Middle frontal gyrus (tissue), 1 donor: ENCODE measurements around the gene CACNA1I.

Experiments
- DNase-seq: peaks from one replicate; pipeline ENCODE4 v3.0.0-alpha.2; 2015; ENCODE audit warnings: low spot score; ENCODE audit errors: extremely low spot score

Gene CACNA1I

DNA sequence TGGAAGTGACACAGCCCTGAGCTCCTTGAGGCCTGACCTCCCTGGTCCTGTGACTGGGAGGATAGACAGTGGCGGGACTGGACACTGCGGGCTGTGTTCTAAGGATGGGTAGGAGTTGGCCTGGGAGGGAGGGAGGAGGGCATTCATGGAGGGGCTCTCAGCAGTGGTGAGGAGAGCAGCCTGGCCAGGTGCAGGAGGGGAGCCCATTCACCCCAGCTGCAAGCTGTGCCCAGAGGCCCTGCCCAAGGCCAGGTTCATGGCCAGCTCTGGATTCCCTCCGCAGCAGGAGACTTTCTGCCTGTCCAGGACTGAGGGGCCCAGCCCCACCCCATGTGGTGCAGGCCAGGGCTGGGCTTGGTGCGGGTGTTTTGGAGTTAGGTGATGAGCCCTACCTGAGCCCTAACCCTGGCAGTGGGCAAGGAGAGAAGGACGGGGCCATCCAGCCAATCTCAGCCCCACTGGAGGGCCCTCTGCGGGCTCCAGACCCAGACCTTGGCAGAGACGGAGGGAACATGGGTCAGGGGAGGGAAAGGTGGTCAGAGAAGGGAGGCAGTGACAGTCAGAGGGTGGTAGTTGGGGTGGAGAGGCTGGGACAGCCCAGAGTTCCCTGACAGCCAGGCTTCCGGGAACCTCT lies 26.8 kb downstream of the CACNA1I start:
- DNase-seq = no peak

GRCh38 chr22:39598017-39598965 lies 27.7 kb downstream of the CACNA1I start:
- no peak for DNase-seq

DNA sequence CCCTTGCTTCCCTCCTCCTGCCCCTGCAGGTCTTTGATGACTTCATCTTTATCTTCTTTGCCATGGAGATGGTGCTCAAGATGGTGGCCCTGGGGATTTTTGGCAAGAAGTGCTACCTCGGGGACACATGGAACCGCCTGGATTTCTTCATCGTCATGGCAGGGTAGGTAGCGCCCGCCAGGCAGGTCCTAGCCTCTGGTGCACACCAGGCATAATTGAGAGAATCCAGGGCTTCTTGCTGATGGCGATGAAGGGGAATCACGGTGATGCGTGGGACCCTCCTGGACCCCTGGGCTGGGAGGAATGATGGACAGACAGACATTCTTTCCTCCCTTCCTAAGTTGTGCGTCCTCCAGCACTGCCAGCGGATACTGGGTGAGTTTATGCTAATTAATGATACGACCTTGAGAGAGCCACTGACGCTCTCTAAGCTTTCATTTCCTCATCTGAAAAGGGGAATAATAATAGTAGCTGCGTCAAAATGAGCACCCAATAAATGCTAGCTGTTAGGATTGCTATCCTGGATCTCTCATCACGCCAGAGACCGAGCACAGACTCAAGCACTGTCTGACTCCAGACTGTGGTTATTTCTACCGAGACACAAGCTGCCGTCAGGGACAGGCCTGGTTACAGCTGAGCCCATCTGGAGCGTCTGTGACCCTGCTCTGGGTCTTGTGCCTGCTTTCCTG lies 30.1 kb downstream of the CACNA1I start:
- DNase-seq = no peak

DNA sequence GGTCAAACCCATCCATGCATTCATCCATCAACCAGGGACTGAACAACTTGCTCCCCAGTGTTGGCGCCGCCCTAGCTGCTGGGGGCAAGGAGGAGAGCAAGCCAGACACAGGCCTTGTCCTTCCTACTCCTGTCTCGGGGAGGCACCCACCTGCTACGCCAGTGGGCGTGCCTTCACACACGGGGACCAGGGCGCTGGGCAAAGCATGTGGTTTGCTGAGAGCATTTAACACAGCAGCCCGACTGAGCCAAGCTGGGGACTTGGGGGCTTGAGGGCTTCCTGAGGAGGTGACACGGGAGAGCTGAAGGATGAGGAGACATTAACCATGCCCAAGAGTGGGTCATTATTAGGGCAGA lies 30.6 kb downstream of the CACNA1I start:
- DNase-seq = no peak

GRCh38 chr22:39603345-39603744 lies 32.8 kb downstream of the CACNA1I start:
- no peak for DNase-seq

DNA sequence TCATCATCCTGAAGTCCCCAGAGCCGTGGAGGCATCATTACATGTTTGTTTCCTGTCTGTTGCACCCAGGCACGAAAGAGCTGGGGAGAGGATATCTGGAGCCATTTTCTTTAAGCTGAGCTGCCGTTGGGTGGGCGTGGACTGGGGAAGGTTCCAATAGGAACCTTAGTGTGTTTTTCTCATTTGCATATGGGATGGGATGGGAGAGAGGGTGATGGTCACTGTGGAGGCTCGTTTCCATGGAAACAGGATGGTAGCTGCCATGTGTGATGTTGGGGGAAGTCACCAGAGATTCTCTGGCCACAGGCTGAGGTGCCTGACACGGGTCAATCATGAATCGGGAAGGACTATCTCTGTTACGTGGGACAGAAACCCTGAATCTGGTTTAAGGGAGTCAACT lies 39.7 kb downstream of the CACNA1I start:
- DNase-seq = no peak

DNA sequence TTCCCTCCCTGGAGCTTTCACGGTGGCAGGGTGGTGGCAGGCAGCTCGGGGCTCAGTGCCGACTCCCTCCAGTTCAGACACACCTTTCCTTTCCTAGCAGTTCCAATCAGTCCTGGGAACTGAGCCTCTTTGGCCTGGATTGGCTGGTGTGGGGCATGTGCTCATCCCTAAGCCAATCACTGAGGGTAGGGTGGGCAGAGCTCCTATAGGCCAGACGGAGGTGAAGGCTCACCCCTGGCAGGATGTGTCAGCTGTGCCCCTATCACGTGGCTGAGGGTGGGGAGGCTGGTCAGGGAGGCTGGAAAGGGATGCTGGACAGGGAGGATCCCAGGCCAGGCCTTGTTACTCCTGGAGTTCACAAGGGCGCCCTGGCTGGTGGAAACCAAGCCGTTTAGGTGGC lies 40.2 kb downstream of the CACNA1I start:
- no peak for DNase-seq

- DNase-seq = no peak
These were observed 40.8 kb downstream of the CACNA1I start for GRCh38 chr22:39611360-39611759.

DNA sequence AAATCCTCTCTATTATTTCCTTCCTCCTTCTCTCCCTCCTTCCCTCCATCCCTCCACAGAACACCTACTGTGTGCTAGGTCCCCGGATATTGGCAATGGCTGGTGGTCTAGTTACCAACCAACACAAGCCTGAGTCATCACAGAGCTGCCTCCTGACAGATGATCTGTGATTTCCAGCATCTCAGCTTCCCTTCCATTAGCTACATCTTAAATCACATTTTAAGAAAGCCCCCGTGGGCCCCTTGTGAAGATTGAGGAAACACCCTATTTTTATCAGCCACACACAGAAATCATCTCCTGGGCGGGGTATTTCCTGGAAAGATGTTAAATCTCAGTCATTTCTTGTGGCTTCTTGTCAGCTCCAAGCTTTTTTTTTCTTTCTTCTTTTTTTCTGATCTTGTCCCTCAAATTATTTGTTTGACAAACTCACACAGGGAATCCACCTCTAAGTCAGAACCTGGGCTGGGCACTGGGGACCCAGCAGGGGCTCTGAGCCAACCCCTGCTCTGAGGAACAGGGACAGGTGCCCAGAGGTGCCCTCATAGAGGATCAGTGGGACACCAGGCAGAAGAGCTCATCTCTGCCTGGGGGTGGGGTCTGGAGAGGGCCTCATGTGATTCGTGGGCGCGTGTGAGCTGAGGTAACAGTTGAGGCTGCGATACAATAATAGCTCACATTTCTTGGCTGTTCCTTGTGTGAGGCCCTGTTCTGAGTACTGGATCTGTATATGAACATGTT lies 42.4 kb downstream of the CACNA1I start:
- no peak for DNase-seq

- DNase-seq = no peak
These were observed 43.0 kb downstream of the CACNA1I start for GRCh38 chr22:39613549-39613921.

- DNase-seq = no peak
These were observed 43.9 kb downstream of the CACNA1I start for GRCh38 chr22:39614442-39614841.

- no peak for DNase-seq
These were observed 45.5 kb downstream of the CACNA1I start for GRCh38 chr22:39616051-39616450.

GRCh38 chr22:39616781-39617180 lies 46.2 kb downstream of the CACNA1I start:
- no peak for DNase-seq

- no peak for DNase-seq
These were observed 46.8 kb downstream of the CACNA1I start for GRCh38 chr22:39617342-39617741.

GRCh38 chr22:39617970-39618757 lies 47.6 kb downstream of the CACNA1I start:
- no peak for DNase-seq

DNA sequence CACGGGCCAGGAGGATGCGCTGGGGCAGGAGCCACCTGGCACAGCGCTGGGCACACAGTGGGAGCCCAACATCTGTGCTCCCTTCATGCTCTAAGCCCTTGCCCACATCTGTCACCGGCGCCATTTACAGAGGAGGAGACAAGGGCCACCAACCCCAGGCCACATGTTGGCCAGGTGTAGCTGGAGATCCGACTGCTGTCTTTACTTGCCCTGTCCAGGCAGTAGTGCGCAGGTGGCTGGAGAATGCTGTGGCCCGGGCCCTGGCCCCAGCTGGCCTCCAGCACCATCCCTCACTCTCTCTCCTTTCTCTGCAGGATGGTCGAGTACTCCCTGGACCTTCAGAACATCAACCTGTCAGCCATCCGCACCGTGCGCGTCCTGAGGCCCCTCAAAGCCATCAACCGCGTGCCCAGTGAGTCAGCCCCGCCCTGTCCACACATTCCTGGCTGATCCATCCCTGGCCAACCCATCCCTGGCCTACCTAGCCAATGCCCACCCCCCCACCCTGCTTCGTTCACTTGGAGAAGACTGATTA lies 48.5 kb downstream of the CACNA1I start:
- no peak for DNase-seq

- DNase-seq = no peak
These were observed 50.6 kb downstream of the CACNA1I start for GRCh38 chr22:39620924-39621690.

- no peak for DNase-seq
These were observed 51.3 kb downstream of the CACNA1I start for GRCh38 chr22:39621826-39622225.

DNA sequence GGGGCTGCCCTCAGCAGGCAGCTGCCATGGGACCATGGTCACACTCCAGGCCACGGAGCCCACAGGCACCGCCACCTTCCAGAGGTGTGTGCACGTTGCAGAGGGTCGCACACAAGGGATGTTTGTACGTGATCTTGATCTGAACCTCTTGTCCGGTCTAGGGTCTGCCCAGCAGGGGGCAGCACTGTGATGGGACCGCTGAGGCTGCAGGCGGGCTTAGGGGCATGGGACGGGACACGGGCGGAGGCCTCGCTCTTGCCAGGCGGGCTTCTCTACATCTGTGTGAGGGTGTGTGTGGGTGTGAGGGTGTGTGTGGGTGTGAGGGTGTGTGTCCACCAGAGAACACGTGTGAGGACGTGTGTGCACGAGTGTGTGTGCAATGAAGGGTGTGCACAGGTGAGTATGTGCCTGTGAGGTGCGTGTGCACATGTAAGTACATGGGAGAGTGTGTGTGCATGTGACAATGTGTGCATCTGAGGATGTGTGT lies 52.4 kb downstream of the CACNA1I start:
- no peak for DNase-seq
